HG03097 (cell line): ENCODE data around the gene AMFR.
"Not testable (repeated sequence)": the region's sequence is repeated elsewhere in the genome, so short reads cannot be mapped to it uniquely, and the experiment has no call there.

Experiments
- ATAC-seq: cut with Tn5 transposase; IDR thresholded peaks from one replicate; pipeline ENCODE4 v1.9.1; 2021; ENCODE audit not compliant: unreplicated experiment, low FRiP score

The AMFR gene

DNA sequence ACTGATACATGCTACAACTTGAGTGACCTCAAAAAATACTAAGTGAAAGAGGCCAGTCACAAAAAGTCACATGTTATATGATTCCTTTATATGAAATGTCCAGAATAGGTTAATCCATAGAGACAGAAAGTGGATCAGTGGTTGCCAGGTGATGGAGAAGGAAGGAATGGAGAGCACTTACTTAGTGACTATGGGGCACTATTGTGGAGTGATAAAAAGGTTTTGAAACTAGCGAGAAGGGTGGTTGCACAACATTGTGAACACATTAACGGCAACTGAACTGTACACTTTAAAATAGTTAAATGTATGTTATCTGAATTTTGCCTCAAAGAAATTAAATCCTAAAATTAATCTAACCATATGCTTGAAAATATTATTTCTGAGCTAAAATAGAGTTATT, 25.9 kb downstream of the AMFR start:
- no peak for ATAC-seq

DNA sequence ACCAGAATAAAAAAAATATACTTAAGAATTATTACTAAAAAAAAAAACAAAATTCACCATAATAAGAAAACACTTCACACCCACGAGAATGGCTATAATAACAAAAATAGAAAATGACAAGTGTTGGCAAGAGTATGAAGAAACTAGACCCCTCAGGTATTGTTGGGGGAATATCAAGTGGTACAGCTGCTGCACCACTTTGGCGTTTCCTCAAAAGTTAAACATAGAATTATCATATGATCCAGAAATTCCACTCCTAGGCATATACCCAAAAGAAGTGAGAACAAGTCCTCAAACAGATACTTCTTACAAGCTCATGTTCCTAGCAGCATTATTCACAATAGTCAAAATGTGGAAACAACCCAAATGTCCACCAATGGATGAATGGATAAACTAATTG, 26.3 kb downstream of the AMFR start:
- no peak for ATAC-seq

DNA sequence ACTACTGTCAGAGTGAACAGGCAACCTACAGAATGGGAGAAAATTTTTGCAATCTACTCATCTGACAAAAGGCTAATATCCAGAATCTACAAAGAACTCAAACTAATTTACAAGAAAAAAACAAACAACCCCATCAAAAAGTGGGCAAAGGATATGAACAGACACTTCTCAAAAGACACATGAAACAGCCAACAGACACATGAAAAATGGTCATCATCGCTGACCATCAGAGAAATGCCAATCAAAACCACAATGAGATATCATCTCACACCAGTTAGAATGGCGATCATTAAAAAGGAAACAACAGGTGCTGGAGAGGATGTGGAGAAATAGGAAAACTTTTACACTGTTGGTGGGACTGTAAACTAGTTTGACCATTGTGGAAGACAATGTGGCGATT, 28.6 kb downstream of the AMFR start:
- not testable (repeated sequence) for ATAC-seq

DNA sequence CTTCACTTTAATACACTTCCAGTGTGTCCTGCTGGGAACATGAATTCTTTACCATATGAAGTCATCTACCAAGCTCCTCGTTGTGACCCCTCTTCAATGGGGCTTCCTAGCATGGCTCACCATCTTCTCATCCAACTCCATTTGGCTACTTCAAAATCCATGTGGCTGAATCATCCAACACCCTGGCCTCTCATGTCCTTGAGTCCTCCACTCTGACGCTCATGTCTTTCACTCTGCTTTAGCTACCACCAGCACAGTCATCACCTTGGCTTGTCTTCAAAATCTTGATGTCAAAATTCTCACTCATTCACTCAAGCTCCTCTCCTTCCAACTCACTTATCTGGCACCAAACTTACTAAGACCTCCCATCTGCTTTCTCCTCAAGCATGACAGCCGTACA, 35.8 kb downstream of the AMFR start:
- ATAC-seq: no peak

DNA sequence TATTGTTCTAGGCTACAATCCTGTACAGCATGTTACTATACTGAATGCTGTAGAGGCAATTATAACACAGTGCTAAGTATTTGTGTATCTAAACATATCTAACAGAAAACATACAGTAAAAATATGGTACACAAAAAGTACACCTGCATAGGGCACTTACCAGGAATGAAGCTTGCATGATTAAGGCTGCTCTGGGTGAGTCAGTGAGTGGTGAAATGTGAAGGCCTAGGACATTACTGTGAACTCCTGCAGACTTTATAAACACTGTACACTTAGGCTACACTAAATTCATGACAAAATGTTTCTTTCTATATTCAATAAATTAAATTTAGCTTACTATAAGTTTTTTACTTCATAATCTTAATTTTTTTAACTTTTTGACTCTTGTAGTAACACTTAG, 37.1 kb downstream of the AMFR start:
- no peak for ATAC-seq

DNA sequence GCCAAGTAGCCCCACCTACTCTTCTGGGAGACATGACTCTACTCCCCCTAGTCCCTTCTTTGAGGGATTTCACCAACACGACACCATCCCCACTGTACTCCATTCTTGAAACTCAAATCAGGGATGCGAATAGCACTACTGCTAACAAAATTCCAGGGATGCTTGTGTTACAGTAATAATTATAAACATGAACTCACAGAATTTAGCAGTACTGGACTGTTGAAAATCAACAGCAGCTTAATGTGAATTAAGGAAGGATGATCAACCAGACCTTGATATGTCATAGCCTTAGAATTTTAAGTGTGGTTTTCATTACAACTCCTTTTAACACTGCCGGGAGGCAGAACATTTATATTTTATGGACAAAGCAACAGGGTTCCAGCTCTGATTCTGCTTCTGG, 37.9 kb downstream of the AMFR start:
- ATAC-seq: no peak

DNA sequence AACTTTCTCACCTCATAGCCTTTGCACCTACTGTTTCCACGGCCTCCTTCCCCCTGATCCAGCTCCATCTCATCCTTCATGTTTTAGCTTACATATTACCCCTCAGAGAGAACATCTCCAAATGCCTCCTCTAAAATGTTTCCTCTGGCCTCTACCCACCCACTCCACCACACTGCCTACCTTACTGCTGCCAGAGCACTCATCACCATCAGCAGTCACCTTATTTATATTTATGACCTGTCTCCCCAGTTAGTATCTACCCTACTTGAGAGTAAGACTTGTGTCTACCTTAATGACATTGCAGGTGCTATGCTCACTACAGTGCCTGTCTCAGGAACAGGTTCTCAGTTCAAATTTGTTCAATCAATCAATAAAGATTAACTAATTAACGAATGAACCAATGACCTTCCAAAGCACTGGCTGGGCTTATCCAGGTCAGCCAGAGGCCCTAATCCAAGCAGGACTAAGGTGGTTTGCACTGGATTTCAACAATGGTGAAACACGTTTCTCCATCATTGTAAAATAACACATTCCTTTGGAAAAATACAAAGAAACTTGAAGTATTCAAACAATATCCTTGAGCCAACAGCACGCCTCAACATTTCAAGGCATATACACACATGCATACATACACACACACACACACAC, 41.1 kb downstream of the AMFR start:
- ATAC-seq: no peak

DNA sequence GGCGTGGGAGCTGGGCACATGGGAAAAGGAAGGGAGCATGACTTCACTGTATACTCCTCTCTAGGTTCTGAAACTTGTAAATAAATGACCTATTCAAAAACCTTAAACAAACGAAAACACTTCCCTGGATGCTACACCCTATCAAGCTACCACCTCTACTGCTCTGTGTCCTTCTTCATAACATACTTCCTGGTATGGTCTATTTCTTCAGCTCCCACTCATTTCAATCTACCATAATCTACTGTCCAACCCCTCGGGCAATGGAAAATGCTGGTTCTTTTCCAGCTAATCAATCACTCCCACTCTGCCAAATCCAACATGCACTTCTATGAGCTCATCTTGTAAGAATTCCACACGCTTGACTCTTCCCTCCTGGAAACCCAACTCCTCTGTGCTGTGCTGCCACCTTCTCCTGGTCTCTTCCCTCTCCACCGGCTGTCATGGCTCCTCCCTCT, 42.4 kb downstream of the AMFR start:
- no peak for ATAC-seq

DNA sequence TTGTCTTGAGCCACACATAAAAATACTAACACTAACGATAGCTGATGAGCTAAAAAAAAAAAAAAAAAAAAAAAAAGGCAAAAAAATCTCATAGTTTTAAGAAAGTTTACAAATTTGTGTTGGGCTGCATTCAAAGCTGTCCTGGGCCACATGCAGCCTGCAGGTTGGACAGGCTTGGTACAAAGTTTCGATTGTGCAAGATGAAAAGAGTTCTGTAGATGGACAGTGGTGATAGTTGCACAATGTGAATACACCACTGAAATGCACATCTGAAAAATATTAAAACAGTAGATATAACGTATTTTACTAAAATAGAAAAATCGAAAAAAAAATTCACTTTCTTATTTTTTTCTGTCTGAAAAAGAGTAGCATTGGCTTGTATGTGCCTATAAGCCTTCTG, 42.9 kb downstream of the AMFR start:
- ATAC-seq: no peak

DNA sequence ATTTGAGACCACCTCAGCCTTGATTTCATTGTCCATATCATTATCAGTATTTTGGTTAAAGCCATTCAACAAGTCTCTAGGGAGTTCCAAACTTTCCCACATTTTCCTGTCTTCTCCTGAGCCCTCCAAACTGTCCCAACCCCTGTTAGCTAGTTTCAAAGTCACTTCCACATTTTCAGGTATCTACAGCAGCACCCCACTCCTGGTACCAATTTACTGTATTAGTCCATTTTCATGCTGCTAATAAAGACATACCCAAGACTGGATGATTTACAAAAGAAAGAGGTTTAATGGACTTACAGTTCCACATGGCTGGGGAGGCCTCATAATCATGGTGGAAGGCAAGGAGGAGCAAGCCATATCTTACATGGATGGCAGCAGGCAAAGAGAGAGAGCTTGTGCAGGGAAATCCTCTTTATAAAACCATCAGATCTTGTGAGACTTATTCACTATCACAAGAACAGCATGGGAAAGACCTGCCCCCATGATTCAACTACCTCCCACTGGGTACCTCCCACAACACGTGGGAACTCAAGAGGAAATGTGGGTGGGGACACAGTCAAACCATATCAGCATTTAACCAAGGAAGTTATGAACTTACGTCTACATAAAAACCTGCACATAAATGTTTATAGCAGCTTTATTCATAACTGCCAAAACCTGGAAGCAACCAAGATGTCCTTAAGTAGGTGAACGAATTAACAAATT, 44.4 kb downstream of the AMFR start:
- ATAC-seq: not testable (repeated sequence)

DNA sequence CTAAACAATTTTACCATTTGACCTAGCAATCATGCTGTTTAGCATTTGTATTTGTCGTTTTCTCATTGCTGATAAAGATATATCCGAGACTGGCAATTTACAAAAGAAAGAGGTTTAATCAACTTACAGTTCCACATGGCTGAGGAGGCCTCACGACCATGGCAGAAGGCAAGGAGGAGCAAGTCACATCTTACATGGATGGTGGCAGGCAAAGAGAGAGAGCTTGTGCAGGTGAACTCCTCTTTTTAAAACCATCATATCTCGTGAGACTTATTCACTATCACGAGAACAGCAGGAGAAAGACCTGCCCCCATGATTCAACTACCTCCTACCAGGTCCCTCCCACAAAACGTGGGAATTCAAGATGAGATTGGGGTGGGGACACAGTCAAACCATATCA, 46.3 kb downstream of the AMFR start:
- not testable (repeated sequence) for ATAC-seq

DNA sequence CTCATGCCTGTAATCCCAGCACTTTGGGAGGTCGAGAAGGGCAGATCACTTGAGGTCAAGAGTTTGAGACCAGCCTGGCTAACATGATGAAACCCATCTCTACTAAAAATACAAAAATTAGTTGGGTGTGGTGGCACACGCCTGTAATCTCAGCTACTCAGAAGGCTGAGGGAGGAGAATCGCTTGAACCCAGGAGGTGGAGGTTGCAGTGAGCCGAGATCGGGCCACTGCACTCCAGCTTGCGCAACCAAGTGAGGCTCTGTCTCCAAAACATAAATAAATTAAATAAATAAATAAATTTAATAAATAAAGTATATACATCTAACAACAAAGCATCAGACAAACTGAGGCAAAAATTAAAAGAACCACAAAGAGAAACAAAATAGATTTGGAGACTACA, 49.6 kb downstream of the AMFR start:
- not testable (repeated sequence) for ATAC-seq

DNA sequence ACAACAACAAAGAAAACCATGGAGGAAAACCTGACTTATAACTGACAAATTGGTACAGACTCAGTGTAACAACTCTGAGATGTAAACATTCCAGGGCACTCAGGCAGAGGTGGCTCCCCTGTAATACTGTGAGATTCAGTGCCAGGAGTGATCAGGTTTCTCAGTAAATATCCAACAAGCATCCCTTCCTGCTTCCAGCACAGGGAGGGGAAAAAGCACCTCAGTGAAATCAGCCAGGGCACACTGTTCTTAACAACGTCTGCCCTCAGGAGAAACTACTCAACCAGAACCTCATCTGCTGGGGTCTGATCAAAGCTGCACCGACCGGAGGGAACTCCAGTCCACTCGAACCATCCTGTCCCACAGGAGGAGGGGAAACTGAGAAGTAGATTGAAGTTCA, 52.3 kb downstream of the AMFR start:
- no peak for ATAC-seq

DNA sequence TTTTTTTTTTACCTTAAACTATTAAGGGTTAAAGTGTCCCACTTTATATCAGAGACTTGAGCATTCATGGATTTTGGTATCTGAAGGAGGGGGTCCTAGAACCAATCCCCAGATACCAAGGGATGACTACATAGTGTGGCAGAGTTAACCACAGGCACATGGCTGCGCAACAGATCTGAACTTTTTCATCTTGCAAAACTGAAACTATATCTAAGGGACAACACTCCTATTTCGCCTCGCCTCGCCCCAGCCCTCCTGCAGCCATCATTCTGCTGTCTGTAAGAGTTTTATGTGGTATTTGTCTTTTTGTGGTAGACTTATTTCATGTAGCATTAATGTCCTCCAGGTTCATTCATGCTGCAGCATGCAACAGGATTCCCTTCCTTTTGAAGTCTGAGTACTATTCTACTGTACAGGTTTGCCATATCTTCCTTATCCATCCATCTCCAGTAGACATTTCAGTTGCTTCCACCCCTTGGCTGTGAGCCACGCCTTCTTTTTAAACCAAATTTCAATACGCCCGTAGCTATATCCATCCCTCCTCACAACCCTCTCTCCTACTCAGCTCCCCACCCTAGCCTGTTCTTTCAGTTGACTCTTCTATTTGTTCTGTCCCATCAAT, 53.2 kb downstream of the AMFR start:
- no peak for ATAC-seq

DNA sequence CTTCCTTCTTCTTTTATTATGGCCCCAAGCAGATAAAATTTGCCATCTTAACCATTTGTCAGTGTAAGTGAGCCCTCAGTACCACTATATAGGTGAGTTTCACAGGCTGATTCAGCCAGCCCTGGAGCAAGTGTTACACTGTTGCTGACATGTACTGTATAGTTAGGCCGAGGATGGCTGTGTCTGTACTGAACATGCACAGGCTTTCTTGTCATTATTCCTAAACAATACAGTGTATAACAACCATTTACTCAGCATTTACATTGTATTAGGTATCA, 53.7 kb downstream of the AMFR start:
- ATAC-seq: no peak

DNA sequence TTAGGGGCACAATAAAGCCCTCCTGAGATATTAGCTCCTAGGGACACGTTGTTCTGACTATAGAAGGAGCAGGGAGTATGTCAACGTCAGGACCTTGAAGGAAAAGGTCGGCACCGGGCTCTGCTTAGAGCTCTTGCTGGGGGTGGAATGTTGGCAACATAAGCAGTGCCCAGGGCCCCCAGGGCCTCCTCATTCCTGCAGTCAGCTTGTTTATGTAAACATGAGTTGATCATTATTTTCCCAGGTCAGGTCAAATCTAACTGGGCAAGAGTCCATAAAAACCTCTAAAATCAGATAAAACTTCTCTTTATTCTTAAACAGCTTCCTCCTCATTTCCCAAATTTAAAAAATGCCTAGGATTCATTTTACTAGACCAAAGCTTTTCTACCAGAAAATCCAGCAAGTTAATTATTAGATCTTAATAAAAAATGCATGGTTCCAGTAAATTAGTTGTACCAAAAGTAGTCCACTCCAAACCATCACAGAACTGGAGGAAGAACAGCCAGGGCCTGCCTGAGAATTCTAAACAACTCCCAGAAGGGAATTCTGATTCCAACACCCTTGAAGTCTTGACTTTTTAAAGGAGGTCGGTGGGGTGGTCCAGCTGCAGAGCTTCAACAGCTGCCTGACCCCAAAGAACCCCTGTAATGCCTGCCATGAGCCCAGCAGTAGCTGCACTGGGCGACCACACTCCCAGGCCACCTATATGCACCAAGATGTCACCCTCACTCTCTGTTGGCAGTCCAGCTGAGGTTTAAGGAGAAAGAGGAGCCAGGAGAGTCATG, 54.3 kb downstream of the AMFR start:
- ATAC-seq: no peak

DNA sequence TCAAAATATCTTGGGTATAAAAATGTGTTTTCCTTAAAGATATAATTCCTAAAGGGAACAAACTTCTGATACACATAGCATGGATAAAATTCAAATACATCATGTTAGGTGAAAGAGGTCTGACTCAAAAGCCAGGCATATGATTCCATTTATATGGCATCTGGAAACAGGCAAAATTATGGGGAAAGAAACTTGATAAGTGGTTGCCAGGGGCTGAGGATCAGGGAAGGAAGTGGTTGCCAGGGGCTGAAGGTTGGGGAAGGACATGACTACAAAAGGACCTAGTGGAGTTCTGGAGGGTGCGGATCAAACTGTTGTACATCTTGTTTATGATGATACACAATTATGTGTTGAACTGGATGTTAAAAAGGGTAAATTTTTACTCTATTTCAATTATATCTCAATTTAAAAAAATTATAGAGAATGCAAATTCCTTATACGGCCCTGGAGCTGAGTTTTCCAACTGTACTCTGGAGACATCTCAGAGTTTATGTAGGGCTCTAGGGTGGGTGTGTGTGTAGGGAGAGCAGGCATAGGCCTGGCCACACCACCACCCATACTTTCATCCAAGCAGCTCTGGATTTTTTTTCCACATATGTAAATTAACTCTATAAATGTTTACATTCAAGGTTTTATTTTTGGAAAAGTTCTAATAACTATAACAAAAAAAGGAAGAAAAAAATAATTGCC, 55.0 kb downstream of the AMFR start:
- ATAC-seq: no peak

DNA sequence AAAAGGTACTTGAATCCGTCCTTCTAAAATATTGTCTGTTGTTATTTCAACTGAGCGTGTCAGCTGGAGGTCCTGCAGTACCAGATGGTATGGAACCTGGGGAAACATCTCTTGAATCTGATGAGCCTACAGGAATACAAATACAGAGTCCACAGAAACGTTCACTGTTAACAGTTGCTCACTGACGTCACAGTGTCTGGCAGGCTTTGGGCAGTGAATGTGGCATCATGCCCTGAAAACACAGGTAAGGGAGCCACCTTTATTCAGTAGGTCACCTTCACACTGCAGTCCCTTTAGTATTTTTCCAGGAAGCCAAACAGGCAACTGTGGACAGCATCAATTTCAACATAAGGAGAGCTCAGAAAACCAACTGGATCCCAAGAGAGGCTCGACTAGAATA, 56.1 kb downstream of the AMFR start:
- no peak for ATAC-seq

DNA sequence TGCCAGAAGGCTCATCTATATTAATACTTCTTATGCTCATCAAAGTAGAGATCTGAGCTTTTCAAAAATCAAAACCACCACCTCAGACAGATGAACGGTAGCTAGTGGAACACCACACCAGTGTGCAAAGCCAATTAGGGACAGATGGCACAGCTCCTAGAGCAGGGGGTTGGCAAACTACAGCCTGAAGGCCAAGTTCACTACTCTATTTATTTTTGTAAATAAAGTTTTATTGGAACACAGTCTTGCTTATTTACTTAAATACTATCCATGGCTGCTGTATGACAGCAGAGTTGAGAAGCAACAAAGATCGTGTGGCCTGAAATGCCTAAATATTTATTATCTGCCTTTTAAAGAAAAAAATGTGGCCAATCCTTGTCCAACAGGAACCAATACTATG, 56.8 kb downstream of the AMFR start:
- ATAC-seq: no peak

DNA sequence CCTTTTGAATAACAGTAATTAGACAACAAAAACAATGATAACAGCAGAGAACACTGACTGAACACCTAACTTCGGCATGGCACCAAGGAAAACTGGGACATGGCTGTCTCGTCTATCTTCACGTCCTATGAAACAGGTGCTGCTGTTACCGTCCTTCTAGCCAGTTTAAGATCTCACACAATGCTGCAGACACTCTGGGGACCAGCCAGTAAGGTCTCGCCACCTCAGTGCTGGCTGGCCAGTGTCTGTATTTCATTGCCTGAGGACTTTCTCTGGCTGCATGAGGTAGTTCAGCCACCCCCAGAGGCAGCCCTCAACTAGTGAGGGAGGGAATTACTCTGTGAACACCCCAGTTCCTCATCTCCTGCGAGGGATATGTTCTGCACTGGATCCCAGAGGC, 57.6 kb downstream of the AMFR start:
- ATAC-seq: no peak

DNA sequence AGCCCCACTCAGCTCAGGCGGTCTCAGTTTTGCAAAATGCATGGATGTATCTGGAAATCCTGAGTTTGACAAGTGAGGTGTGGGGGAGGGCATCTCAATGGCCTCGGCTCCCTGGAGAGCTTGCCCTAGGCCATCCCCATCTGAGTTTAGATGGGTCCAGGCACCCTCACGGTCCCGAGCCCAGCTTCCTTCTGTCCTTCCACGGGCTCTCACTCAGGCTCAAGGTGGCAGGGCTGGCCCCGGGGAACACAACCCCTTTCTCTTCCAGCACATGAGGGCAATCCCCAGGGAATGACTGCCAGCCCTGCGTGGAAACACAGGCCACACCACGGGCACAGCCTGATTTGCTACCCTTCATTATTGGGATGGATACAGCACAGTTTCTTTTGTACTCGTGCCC, 58.4 kb downstream of the AMFR start:
- ATAC-seq: no peak
